Activated naive CD8-positive, alpha-beta T cell treated with anti-CD3 and anti-CD28 coated beads, Interleukin-2, amount 50 U/mL, for 24 hours (primary cell): ENCODE results near the gene HCLS1.
A peak's percentile ranks its signal among the peaks of the same experiment; 100 is the strongest.

Experiments used
- ATAC-seq: fragments of 150-1000 bp; cut with Tn5 transposase; one replicate; pipeline ENCODE4 v1.10.0; 2021
- DNase-seq: peaks from one replicate; pipeline ENCODE4 v3.0.0; 2021
- H3K27ac Mint-ChIP-seq: one replicate; pipeline ENCODE4 v1.8.0; 2021; ENCODE audit warnings: mild to moderate bottlenecking, mixed read lengths
- H3K27me3 Mint-ChIP-seq: one replicate; pipeline ENCODE4 v1.8.0; 2021; ENCODE audit warnings: mixed read lengths
- H3K36me3 Mint-ChIP-seq: one replicate; pipeline ENCODE4 v1.8.0; 2021; ENCODE audit warnings: low read depth, mixed read lengths
- H3K4me1 Mint-ChIP-seq: one replicate; pipeline ENCODE4 v1.8.0; 2021; ENCODE audit warnings: mixed read lengths
- H3K4me3 Mint-ChIP-seq: one replicate; pipeline ENCODE4 v1.8.0; 2021; ENCODE audit warnings: mild to moderate bottlenecking, moderate library complexity, mixed read lengths
- H3K9me3 Mint-ChIP-seq: one replicate; pipeline ENCODE4 v1.8.0; 2021; ENCODE audit warnings: mixed read lengths

Gene HCLS1

DNA sequence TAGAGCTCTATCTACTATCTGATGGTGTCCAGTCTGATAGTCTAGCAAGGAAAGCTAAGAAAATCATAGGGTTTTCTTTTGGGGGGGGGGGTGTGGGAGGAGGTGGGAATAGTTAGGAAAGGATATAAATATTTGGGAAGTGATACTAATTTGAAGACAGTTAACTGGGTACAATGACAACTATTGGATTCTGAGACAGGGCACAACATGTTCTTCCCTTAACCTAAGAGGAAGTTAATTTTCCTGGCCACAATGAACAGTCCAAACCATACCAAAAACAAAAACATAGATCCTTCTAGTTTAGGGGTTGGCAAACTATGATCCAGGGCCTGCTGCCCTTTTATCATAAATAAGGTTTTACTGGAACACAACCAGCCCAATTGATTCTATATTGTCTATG lies 10.0 kb upstream of the HCLS1 start:
- Mint-ChIP-seq H3K9me3 (no peaks in the 10 kb centered on the region), H3K4me1 (no peaks in the 10 kb centered on the region), H3K4me3 (no peak overlapping the region), H3K27ac (no peak overlapping the region), H3K36me3 (peaks cover 36% of the 10 kb centered on the region), H3K27me3 (no peaks in the 10 kb centered on the region)
- DNase-seq = no peak
- no peak for ATAC-seq

DNA sequence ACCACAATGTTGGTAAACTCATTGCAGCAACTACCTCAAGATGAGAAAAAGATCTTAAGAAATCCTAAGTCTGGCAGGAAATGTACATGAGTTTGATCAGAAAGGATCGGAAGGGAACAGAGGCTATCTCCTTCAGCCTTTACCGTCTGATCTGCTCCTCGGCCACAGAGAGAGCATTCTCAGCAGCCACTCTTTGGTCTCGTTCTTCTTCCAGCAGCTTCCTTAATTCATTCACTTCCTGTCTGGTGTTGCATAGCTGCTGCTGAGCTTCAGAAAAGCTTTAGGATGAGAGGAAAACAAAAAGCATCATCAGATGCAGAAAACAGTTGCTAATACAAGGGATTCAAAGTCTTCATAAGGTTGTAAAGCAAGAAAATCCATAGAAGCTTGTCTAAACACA lies 6.6 kb upstream of the HCLS1 start:
- Mint-ChIP-seq H3K27ac (no peak overlapping the region), H3K36me3 (peaks cover 28% of the 10 kb centered on the region), H3K9me3 (no peaks in the 10 kb centered on the region), H3K4me1 (no peaks in the 10 kb centered on the region), H3K27me3 (no peaks in the 10 kb centered on the region), H3K4me3 (no peak overlapping the region)
- DNase-seq = no peak
- no peak for ATAC-seq

DNA sequence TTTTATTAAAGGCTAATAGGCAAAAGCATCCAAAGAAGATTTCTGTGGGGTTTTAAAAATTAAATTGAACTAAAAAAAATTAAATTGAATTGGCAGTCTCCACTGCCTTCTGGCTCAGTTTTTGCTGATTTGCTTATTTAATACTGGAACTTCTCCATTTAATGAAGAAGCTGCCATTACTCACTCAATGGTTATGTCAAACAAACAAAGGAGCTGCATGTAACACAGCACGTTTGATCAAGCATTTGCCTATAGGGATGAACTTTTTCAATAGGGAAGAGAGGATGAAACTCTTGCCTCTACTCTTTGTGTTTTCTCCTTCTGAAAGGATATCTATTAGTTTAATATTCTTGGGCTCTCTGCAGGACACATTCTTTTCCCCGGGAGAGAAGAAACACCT lies 4.8 kb upstream of the HCLS1 start:
- no peak overlapping the region for H3K27ac Mint-ChIP-seq
- H3K9me3 Mint-ChIP-seq = peaks cover 5% of the 10 kb centered on the region
- ATAC-seq = no peak
- H3K4me3 Mint-ChIP-seq = no peak overlapping the region
- peaks cover 34% of the 10 kb centered on the region for H3K36me3 Mint-ChIP-seq
- H3K27me3 Mint-ChIP-seq = no peaks in the 10 kb centered on the region
- peaks cover 12% of the 10 kb centered on the region for H3K4me1 Mint-ChIP-seq
- no peak for DNase-seq

DNA sequence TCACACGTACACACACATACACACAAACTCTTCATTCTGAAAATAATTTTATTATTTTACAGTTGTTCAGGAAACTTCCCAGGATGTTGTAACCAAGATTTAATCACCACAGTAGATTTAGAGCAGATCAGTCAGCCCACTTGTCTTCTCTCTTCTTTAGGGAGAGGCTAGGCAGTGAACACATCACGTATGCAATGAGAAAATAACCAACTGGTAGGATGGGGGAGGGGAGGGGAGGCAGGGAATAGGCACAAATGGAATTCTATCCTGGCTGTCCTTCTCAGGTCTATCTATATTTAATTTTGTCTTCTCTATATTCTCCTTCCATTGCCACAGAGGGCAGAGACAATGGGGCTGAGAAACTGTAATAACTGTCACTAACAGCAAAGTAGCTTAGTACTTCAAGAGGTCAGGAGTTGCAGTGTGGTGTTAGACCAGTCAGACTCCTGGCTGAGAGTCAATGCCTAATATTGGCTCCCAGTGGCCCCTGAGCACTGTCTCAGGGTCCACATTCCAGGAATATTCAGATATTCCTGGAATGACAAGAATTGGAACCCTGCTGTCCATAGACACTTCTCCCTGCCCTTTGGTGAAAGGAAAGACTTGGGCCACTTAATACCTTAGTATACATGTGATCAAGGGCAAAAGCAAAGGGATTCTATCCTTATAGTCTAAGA lies 2.6 kb upstream of the HCLS1 start:
- Mint-ChIP-seq H3K4me1 (peaks cover 32% of the 10 kb centered on the region), H3K9me3 (peaks cover 5% of the 10 kb centered on the region), H3K4me3 (no peak overlapping the region), H3K36me3 (peaks cover 42% of the 10 kb centered on the region), H3K27me3 (no peaks in the 10 kb centered on the region), H3K27ac (no peak overlapping the region)
- no peak for DNase-seq
- no peak for ATAC-seq

DNA sequence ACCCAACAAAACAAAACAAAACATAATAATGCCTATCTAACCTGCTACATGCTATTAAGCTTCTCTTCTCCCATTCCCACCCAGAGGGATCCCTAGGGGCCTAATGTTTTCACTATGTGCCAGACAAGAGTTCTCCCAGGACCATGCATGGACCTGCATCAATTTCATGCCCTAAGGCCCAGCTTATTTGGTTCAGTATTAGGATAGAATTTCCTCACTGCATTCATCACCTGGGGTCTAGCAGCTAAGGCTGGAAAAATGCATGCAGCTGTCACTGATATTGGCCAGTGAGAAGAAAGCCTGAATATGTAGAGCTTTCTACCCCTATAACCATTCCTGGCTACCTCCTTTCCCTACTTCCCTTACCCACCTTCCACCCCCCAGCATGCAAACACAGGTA lies 2.0 kb upstream of the HCLS1 start:
- Mint-ChIP-seq H3K27ac (no peak overlapping the region), H3K36me3 (peaks cover 45% of the 10 kb centered on the region), H3K27me3 (no peaks in the 10 kb centered on the region), H3K9me3 (peaks cover 5% of the 10 kb centered on the region), H3K4me3 (no peak overlapping the region), H3K4me1 (peaks cover 37% of the 10 kb centered on the region)
- DNase-seq (no peak), ATAC-seq (no peak)

DNA sequence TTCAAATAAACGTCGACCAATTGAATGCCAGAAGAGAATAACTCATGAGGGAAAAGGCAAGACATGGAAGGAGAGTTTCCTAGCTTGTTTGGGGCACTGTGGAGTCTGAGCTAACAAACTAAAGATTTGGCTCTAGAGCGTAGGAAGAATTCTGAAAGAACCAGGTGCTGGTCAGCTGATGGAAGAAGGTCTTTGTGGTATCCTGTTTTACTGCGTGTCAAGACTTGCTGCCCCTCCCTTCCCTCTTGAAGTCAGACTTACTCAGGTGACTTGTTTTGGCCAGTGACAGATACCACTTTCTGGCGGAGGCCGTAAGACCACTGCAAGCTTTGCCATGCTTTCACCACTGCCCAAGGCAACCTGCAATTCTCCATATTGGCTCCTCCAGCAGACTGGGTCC lies 673 bp upstream of the HCLS1 start:
- Mint-ChIP-seq H3K4me1 (peaks cover 49% of the 10 kb centered on the region), H3K27me3 (no peaks in the 10 kb centered on the region), H3K27ac (peak overlapping the region; percentile 99), H3K4me3 (peak overlapping the region; percentile 98), H3K36me3 (peaks cover 48% of the 10 kb centered on the region), H3K9me3 (peaks cover 5% of the 10 kb centered on the region)
- DNase-seq = no peak
- ATAC-seq = no peak

DNA sequence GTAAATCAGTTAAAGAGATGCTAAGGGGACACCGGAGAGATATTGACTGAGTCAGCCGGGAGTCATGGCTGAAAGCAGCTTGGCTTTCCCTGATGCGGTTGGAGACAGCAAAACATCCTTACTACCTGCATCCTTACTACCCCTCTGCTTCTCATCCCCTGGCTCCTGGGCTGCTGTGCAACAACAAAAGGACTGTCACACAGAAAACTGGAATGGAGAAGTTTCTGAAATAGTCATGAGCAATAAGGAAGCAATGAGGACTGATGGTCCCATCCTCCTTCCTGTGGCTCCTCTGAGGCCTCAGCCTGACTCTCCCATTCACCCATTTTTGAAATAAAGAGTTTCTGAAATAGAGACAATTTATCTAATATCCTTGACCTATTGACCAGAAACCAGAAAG lies 1.1 kb downstream of the HCLS1 start:
- DNase-seq (no peak), ATAC-seq (no peak)
- peaks cover 5% of the 10 kb centered on the region for H3K9me3 Mint-ChIP-seq
- peaks cover 56% of the 10 kb centered on the region for H3K36me3 Mint-ChIP-seq
- H3K4me1 Mint-ChIP-seq = peaks cover 63% of the 10 kb centered on the region
- H3K27ac Mint-ChIP-seq = peak overlapping the region; percentile 99
- H3K4me3 Mint-ChIP-seq = peak overlapping the region; percentile 98
- H3K27me3 Mint-ChIP-seq = no peaks in the 10 kb centered on the region

DNA sequence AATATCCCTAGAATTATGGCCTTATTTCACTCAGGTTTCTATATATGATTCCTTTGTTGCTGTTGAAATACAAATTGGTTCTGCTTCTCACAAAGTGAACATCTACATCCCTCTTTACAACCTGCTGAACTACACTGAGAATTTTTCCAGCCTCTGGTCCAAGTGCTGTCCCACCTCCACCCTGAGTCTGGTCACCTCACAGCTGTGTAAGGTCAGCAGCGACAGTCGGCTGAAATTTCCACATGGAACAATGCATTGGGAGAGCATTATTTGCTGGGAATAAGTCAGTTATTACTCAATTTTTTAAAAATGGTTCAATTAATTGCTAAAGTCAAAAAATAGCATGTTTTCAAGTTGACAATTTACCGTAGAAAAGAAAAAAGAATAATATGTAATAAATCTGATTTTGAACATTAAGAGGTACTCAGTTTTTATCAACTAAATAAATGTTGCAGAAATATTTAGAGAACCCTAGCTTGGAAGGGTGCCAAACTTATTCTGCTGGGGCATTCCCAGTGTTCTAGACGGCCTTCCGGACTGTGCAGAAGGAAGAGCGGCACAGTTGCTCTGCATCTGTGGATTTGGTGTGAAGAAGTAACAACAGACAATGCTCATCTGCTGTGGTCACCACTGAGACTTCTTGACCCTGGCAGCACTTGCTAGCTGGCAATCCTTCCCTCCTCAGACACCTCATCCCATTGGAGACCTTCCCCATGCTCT lies 1.8 kb downstream of the HCLS1 start:
- no peak for ATAC-seq
- peaks cover 70% of the 10 kb centered on the region for H3K4me1 Mint-ChIP-seq

DNA sequence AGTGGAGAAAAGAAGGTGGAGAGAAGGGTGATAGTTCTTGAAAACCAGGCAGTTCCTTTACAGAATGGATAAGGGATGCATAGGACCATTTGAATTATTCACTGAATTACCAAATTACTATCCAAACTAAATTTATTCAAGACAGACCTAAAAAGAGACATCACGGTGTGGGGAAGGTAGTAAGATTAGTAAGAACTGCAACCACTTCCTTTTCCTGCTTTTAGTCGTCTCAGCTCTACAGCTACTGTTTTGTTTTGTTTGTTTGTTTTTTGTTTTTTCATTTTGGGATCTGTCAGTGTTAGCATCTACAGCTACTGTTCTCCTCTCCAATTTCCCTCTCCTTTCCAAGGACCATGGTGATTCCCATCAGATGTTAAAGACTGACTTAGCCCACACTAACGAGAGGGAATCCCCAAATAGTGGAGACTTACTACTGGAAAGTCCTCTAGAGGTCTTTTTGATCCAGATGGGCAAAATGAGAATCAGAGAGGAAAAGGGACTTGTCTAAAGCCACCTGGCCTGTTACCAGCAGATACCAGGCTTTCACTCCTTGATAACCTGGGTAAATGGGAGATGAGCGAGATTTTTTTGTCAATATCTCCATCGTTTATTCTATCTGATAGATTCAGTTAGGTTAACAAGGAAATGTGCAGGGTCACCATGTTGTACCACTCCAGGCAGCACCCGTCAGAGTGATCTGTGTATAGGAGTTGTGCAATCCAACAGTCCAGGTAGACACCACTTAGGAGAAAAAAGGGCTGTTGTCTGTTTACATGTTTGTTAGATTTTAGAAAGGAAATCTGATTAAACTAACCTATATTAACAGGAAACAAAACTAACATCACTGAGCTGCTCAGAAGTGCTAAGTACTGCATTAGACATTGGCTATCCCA lies 6.0 kb downstream of the HCLS1 start:
- peak; percentile 79 for ATAC-seq
- no peak for DNase-seq
- peaks cover 75% of the 10 kb centered on the region for H3K36me3 Mint-ChIP-seq
- no peaks in the 10 kb centered on the region for H3K9me3 Mint-ChIP-seq
- peak overlapping the region; percentile 73 for H3K27ac Mint-ChIP-seq
- H3K4me1 Mint-ChIP-seq = peaks cover 86% of the 10 kb centered on the region
- peak overlapping the region; percentile 28 for H3K4me3 Mint-ChIP-seq
- H3K27me3 Mint-ChIP-seq = no peaks in the 10 kb centered on the region

More for the DNA sequence above, 1.8 kb downstream of the HCLS1 start:
- DNase-seq = no peak
- Mint-ChIP-seq H3K27ac (peak overlapping the region; percentile 99), H3K4me3 (peak overlapping the region; percentile 98), H3K27me3 (no peaks in the 10 kb centered on the region), H3K9me3 (peaks cover 5% of the 10 kb centered on the region), H3K36me3 (peaks cover 57% of the 10 kb centered on the region)

DNA sequence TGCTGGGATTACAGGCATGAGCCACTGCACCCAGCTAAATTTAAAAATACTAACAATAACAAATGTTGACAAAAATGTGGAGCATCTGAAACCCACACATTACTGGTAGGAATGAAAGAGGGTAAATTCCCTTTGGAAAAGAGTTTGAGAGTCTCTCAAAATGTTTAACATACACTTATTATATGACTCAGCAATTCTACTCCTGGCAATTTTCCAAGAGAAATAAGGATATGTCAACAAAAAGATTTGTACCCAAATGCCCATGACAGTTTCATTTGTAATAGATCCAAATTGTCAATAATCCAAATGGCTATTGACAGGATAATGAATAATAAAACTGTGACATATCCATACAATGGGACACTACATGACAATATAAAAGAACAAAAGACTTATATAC lies 9.0 kb downstream of the HCLS1 start:
- ATAC-seq (no peak), DNase-seq (no peak)
- Mint-ChIP-seq H3K27ac (no peak overlapping the region), H3K4me3 (no peak overlapping the region), H3K9me3 (no peaks in the 10 kb centered on the region), H3K4me1 (peaks cover 65% of the 10 kb centered on the region), H3K27me3 (no peaks in the 10 kb centered on the region), H3K36me3 (peaks cover 61% of the 10 kb centered on the region)

DNA sequence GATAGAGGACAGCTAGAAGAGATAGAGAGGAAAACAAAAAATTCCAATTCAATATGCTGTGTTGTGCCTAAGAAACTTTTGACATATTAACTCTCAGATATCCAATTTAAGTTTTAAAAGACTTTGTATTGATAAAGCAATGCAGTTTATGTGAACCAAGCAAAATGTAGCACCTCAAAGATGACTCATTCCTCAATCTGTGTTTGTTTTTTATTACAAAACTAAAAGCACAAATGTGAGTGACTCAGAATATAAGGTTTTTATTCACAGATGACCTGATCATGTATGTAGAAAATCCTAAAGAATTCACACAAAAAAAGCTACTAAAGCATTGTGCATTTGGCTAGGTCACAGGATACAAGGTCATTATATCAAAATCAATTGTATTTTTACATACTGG lies 11.1 kb downstream of the HCLS1 start:
- DNase-seq (no peak), ATAC-seq (no peak)
- Mint-ChIP-seq H3K4me1 (peaks cover 50% of the 10 kb centered on the region), H3K27ac (no peak overlapping the region), H3K27me3 (no peaks in the 10 kb centered on the region), H3K9me3 (no peaks in the 10 kb centered on the region), H3K36me3 (peaks cover 54% of the 10 kb centered on the region), H3K4me3 (no peak overlapping the region)

DNA sequence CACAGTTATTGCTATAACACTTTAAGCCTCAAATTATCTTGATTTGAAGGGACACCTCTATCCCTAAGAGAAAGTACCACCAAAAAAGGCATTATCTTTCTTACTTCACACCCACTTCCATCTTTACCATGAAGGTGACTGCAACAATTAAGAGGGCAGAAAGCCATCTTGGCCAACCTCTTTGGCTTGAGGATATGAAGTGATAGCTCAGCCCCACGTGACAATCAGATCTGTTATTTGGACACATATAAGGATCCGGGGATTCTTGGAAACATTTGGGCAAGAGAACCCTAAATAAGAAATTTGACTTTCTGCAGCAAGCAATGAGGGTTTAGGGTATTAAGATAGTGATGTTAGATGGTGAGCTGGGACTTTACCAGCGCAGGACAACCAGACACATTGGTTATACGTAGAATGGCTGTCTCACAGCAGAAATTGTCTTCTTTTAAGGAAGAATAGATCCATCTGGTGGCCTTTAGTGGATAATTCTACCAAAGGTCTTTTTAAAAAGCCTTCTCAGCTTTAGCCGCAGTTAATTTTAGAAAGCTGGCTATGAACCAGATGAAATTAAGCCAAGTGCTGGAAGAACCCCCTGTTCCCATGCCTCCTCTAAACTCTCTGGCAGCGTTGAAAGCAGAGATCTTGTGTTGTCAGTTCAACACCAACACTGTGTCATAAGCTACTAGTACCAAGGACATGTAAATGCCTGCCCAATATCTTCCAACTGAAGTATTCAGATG lies 12.3 kb downstream of the HCLS1 start:
- peaks cover 38% of the 10 kb centered on the region for H3K4me1 Mint-ChIP-seq
- no peak for ATAC-seq
- no peak overlapping the region for H3K27ac Mint-ChIP-seq

DNA sequence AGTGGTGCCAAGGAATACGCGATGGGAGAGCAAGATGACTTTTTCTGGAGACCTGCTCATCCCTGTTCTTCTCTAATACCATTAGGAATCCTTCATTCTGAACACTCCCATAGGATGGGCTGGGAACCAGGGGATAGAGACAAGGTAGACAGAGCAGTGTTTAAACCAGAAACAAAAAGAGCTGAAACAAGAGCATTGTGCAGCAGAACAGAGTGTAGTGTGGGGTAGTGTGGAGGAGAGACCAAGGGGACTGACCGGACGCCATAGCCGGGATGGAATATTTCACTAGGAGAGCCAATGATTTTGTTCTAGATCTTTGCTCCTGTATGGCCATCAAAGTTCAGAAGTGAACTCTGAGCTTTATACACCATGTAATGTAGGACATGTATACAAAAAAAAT lies 15.6 kb downstream of the HCLS1 start:
- no peaks in the 10 kb centered on the region for H3K27me3 Mint-ChIP-seq
- DNase-seq (no peak), ATAC-seq (no peak)
- H3K36me3 Mint-ChIP-seq = peaks cover 62% of the 10 kb centered on the region
- H3K4me3 Mint-ChIP-seq = no peak overlapping the region
- H3K4me1 Mint-ChIP-seq = peaks cover 26% of the 10 kb centered on the region
- H3K27ac Mint-ChIP-seq = no peak overlapping the region
- H3K9me3 Mint-ChIP-seq = no peaks in the 10 kb centered on the region

More for the DNA sequence above, 12.3 kb downstream of the HCLS1 start:
- no peak for DNase-seq
- H3K36me3 Mint-ChIP-seq = peaks cover 63% of the 10 kb centered on the region
- no peaks in the 10 kb centered on the region for H3K9me3 Mint-ChIP-seq
- no peaks in the 10 kb centered on the region for H3K27me3 Mint-ChIP-seq
- no peak overlapping the region for H3K4me3 Mint-ChIP-seq

DNA sequence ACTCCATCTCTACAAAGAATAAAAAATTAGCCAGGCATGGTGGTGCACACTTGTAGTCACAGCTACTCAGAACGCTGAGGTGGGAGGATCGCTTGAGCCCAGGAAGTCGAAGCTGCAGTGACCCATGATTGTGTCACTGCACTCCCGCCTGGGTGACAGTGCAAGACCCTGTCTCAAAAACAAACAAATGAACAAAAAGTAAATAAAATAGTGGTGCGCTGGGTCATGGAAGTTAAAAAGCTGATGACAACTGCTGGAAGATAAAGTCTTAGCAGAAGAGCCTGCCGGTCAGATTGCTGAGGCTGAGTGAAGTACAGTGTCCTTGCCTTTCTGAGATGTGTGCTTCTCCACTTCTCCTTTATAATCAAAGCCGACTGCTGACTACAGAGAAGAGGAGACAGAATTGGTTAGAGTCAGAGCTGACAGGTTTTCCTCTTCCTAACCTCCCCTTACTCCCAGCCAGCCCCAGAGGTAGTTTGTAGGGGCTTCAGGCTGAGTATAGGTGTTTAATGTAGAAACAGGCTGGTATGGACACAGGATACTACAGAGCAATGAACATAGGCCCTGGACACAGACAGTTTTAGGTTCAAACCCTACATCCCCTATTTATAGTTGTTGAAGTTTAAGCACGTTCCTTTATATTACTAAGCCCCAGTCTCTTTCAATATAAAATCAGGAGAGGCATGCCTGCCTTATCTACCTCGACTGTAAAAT lies 17.9 kb downstream of the HCLS1 start:
- Mint-ChIP-seq H3K36me3 (peaks cover 68% of the 10 kb centered on the region), H3K27me3 (no peaks in the 10 kb centered on the region), H3K4me3 (no peak overlapping the region)

More for the DNA sequence above, 17.9 kb downstream of the HCLS1 start:
- Mint-ChIP-seq H3K27ac (peak overlapping the region; percentile 59), H3K9me3 (no peaks in the 10 kb centered on the region), H3K4me1 (peaks cover 25% of the 10 kb centered on the region)
- DNase-seq (no peak), ATAC-seq (no peak)
